CD8-positive, alpha-beta memory T cell (primary cell): Measurements from ENCODE around the gene EXOC4. TPM values are rescaled to one million over a fixed set of nuclear protein-coding genes. Genes with fewer than 3 reads are reported as not detected.

ENCODE experiments used
- CTCF ChIA-PET: fragments of 350-600 bp; sonication (Branson Sonifier 250); formaldehyde crosslinking; loops from one replicate; lab custom pipeline; 2021; ENCODE audit warnings: antibody characterized with exemption; lab: Charles Lee
- POLR2A ChIA-PET: fragments of 350-600 bp; sonication (Branson Sonifier 250); formaldehyde crosslinking; loops from one replicate; lab custom pipeline; 2021; ENCODE audit warnings: antibody characterized with exemption; lab: Charles Lee
- DNase-seq, 5 donors: peaks; one replicate each; pipeline versions ENCODE4 v3.0.0 to v3.0.0-alpha.2; 2020 to 2022; ENCODE audit warnings: mixed read lengths in 1 of 5
- H3K27ac ChIP-seq: one replicate; pipeline ENCODE4 v1.7.0; 2013; ENCODE audit warnings: low read depth, mild to moderate bottlenecking, low read length, moderate library complexity
- H3K27me3 ChIP-seq: 2 replicates; pipeline ENCODE4 v1.7.0; 2013; ENCODE audit warnings: low read length, mild to moderate bottlenecking; ENCODE audit not compliant: insufficient read depth, poor library complexity, severe bottlenecking
- H3K36me3 ChIP-seq: 2 replicates; pipeline ENCODE4 v1.7.0; 2013; ENCODE audit warnings: mild to moderate bottlenecking, low read length, moderate library complexity; ENCODE audit not compliant: insufficient read depth
- H3K4me1 ChIP-seq: 2 replicates; pipeline ENCODE4 v1.7.0; 2013; ENCODE audit warnings: mild to moderate bottlenecking, low read length, moderate library complexity; ENCODE audit not compliant: insufficient read depth
- H3K4me3 ChIP-seq: 2 replicates; pipeline ENCODE4 v1.7.0; 2013; ENCODE audit warnings: mild to moderate bottlenecking, low read length
- H3K9me3 ChIP-seq: 2 replicates; pipeline ENCODE4 v1.7.0; 2013; ENCODE audit warnings: mild to moderate bottlenecking, low read length
- H3K27ac Mint-ChIP-seq, 8 donors: one replicate each; pipeline ENCODE4 v1.8.0; 2020 to 2021; ENCODE audit warnings: mixed read lengths in 8 of 8, mild to moderate bottlenecking in 6 of 8, inconsistent platforms in 3 of 8, moderate library complexity in 3 of 8
- H3K27me3 Mint-ChIP-seq, 2 donors: one replicate each; pipeline ENCODE4 v1.8.0; 2020 to 2021; ENCODE audit warnings: mixed read lengths in 2 of 2, mild to moderate bottlenecking in 1 of 2, moderate library complexity in 1 of 2
- H3K36me3 Mint-ChIP-seq, 3 donors: one replicate each; pipeline ENCODE4 v1.8.0; 2020 to 2021; ENCODE audit warnings: mixed read lengths in 3 of 3, inconsistent platforms in 1 of 3, mild to moderate bottlenecking in 1 of 3
- H3K4me1 Mint-ChIP-seq, 3 donors: one replicate each; pipeline ENCODE4 v1.8.0; 2020 to 2021; ENCODE audit warnings: mixed read lengths in 3 of 3, inconsistent platforms in 1 of 3, mild to moderate bottlenecking in 1 of 3
- H3K4me3 Mint-ChIP-seq, 7 donors: one replicate each; pipeline ENCODE4 v1.8.0; 2020 to 2021; ENCODE audit warnings: mixed read lengths in 7 of 7, mild to moderate bottlenecking in 6 of 7, moderate library complexity in 4 of 7, inconsistent platforms in 2 of 7
- H3K9me3 Mint-ChIP-seq, 5 donors: one replicate each; pipeline ENCODE4 v1.8.0; 2020 to 2022; ENCODE audit warnings: mixed read lengths in 5 of 5, mild to moderate bottlenecking in 3 of 5, moderate library complexity in 2 of 5, inconsistent platforms in 1 of 5
- polyA plus RNA-seq: library from polyadenylated mRNA; unstranded; fragments of 300-500 nt; fragmentation: Illumina TruSeq; gene quantifications from one replicate; pipeline ENCODE4 v1.2.3, GENCODE V29; 2021
- total RNA-seq, 2 experiments: library from RNA; stranded (reverse); gene quantifications; one replicate each; pipeline ENCODE4 v1.2.3, GENCODE V29; 2021

Gene EXOC4
- total and polyA plus RNA-seq, 3 experiments from 2014 or later = 34.5 to 53.2 (median 50.3) TPM

DNA sequence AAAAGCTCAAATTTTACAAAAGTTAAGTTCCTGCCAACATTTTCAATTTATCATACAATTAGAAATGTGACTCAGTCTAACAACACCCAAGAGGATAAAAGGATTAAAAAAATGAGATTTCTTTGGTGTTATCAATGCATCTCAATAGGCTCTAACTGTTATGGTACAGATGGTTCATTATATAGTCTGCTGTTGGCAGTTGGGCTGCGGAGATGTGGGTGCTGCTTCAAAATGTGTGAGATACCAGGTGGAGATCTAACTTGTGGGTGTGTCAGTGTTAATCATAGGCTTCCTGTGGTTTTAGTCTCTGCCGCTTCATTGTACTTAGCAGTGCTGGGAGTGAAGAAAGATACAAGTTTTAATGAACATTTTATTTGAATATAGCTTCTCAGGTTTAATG is 231.2 kb downstream of the EXOC4 start:
- Histone ChIP-seq H3K9me3 (no peaks in the 10 kb centered on the region), H3K4me1 (peaks cover 33% of the 10 kb centered on the region), H3K27me3 (no peaks in the 10 kb centered on the region), H3K4me3 (no peak overlapping the region), H3K27ac (no peak overlapping the region), H3K36me3 (peaks cover 4% of the 10 kb centered on the region)
- ChIA-PET CTCF (interaction anchor here (1.2 kb wide), 1 partner anchor 10 kb away, joined by 5 read pairs; no protein-coding TSS in a partner anchor), POLR2A (interaction anchor here (0.6 kb wide), 1 partner anchor 833 kb away, joined by 3 read pairs; the partner anchor contains the start of gene SLC35B4)
- peak; percentile 9 to 64 (median 26) for DNase-seq
- H3K36me3 Mint-ChIP-seq = peaks cover 0 to 27% (median 15%) of the 10 kb centered on the region in 3 donors
- peaks cover 0 to 1% of the 10 kb centered on the region in 2 donors for H3K27me3 Mint-ChIP-seq
- no peaks in the 10 kb centered on the region for H3K9me3 Mint-ChIP-seq
- peak overlapping the region; percentile 1 to 84 (median 32) for H3K27ac Mint-ChIP-seq
- H3K4me3 Mint-ChIP-seq = peak overlapping the region; percentile 11 to 80 (median 73)
- peaks cover 53 to 58% (median 58%) of the 10 kb centered on the region in 3 donors for H3K4me1 Mint-ChIP-seq

DNA sequence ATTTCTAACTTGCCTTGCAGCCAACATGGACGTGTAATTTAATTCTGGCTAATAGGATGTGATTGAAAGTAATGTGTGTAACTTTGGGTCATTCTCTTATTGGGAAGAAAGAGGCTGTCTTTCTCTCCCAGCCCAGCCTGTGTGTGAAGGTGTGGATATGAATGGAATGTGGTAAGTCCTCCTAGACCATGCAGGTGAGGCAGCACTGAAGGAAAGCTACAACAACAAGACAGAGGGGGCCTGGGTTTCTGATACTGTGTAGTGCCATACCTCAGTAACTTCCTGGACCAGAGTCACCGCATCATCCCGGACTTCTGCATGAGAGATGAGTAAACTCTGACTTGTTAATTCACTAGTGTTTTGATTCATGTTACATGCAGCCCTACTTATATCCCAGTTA is 237.0 kb downstream of the EXOC4 start:
- CTCF ChIA-PET = no interaction called here
- no peak overlapping the region for H3K4me3 Mint-ChIP-seq

DNA sequence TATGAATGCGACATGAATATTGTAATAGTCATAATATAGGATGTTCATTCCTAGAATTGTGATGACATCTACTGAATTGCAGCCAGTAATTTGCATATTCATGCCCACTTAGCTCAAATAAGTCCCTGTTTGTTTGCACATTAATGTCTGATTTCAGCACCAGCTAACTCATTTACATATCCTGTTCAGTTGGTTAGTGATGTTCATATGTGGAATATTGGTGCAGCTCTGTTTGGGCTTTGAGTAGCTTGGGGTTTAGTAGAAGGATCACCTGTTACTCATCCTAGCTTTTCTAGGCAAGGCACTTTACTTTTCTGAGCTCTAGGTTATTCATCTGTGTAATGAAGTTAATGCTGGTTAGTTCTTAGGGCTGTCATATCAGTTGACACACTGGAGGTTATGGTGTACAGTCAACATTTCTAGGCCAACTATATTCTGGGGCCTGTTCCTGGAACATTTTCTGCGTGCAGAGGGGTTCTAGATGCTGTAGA is 238.4 kb downstream of the EXOC4 start:
- H3K27ac Mint-ChIP-seq = no peak overlapping the region
- Histone ChIP-seq H3K27me3 (no peaks in the 10 kb centered on the region), H3K4me1 (no peaks in the 10 kb centered on the region), H3K4me3 (no peak overlapping the region), H3K27ac (no peak overlapping the region), H3K36me3 (no peaks in the 10 kb centered on the region), H3K9me3 (no peaks in the 10 kb centered on the region)
- no peak for DNase-seq
- ChIA-PET POLR2A (no interaction called here), CTCF (no interaction called here)
- H3K4me3 Mint-ChIP-seq = no peak overlapping the region
- H3K9me3 Mint-ChIP-seq = no peaks in the 10 kb centered on the region
- H3K36me3 Mint-ChIP-seq = peaks cover 13 to 27% (median 23%) of the 10 kb centered on the region in 3 donors
- no peaks in the 10 kb centered on the region for H3K27me3 Mint-ChIP-seq
- peaks cover 12 to 16% (median 14%) of the 10 kb centered on the region in 3 donors for H3K4me1 Mint-ChIP-seq

More for the DNA sequence above, 237.0 kb downstream of the EXOC4 start:
- no peaks in the 10 kb centered on the region for H3K27me3 ChIP-seq
- Mint-ChIP-seq H3K27me3 (no peaks in the 10 kb centered on the region), H3K36me3 (peaks cover 6 to 30% (median 22%) of the 10 kb centered on the region in 3 donors), H3K4me1 (peaks cover 16 to 26% (median 24%) of the 10 kb centered on the region in 3 donors), H3K9me3 (no peaks in the 10 kb centered on the region), H3K27ac (peak overlapping the region in 2 of 8 donors; percentile 10 to 90)
- H3K9me3 ChIP-seq = no peaks in the 10 kb centered on the region
- no peaks in the 10 kb centered on the region for H3K4me1 ChIP-seq
- H3K4me3 ChIP-seq = no peak overlapping the region
- DNase-seq = no peak
- POLR2A ChIA-PET = no interaction called here
- no peaks in the 10 kb centered on the region for H3K36me3 ChIP-seq
- no peak overlapping the region for H3K27ac ChIP-seq

DNA sequence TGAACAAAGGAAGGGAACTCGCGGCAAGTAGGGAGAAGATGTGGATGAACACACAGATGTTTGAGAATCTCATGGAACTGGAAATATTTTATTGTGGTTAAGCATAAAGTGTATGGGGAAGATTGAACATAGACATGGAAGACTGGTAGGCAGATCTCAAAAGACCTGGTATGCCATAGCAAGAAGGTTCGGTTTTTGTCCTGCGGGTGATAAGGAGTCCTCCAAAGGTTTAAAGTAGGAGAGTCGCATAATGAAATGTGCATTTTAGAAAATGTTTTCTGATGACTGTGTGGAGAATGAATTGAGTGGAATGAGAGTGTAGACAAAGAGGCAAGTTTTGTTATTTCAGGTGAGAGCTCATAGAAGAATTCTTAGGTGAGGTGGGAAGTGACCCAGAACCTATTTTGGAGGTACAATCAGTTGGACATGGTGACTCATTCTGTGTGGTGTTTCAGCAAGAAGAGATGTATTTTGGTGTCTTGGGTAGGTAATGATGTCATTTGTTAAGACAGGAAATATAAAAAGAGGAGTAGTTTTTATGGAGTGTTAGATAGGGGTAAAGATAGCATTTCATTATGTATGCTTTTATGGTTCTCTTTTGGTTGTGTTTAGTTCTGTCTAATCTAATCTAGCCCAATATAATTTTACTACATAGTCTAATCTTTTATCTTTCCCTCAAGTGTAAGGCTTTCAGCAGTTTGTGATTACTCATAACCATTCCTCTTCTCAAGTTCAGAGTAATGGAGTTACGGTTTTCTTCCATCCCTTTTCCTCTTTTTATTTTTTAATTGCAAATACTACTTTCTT is 239.2 kb downstream of the EXOC4 start:
- Histone ChIP-seq H3K27me3 (no peaks in the 10 kb centered on the region), H3K9me3 (no peaks in the 10 kb centered on the region), H3K4me1 (no peaks in the 10 kb centered on the region), H3K4me3 (no peak overlapping the region), H3K27ac (no peak overlapping the region), H3K36me3 (no peaks in the 10 kb centered on the region)
- no peak for DNase-seq
- H3K4me3 Mint-ChIP-seq = no peak overlapping the region
- H3K27me3 Mint-ChIP-seq = no peaks in the 10 kb centered on the region
- ChIA-PET CTCF (no interaction called here), POLR2A (no interaction called here)
- H3K27ac Mint-ChIP-seq = no peak overlapping the region
- H3K9me3 Mint-ChIP-seq = no peaks in the 10 kb centered on the region
- H3K36me3 Mint-ChIP-seq = peaks cover 17 to 30% (median 22%) of the 10 kb centered on the region in 3 donors
- H3K4me1 Mint-ChIP-seq = peaks cover 12 to 16% (median 14%) of the 10 kb centered on the region in 3 donors

GRCh38 chr7:133497061-133497460 is 244.2 kb downstream of the EXOC4 start:
- H3K4me3 Mint-ChIP-seq = no peak overlapping the region
- H3K9me3 Mint-ChIP-seq = peaks cover 0 to 4% (median 0%) of the 10 kb centered on the region in 5 donors
- H3K27ac Mint-ChIP-seq = no peak overlapping the region
- Histone ChIP-seq H3K4me1 (no peaks in the 10 kb centered on the region), H3K27me3 (no peaks in the 10 kb centered on the region), H3K9me3 (no peaks in the 10 kb centered on the region), H3K4me3 (no peak overlapping the region), H3K27ac (no peak overlapping the region), H3K36me3 (no peaks in the 10 kb centered on the region)
- peaks cover 3 to 8% (median 3%) of the 10 kb centered on the region in 3 donors for H3K4me1 Mint-ChIP-seq
- CTCF ChIA-PET = no interaction called here
- peaks cover 9 to 36% (median 13%) of the 10 kb centered on the region in 3 donors for H3K36me3 Mint-ChIP-seq
- no peaks in the 10 kb centered on the region for H3K27me3 Mint-ChIP-seq
- POLR2A ChIA-PET = no interaction called here
- no peak for DNase-seq

DNA sequence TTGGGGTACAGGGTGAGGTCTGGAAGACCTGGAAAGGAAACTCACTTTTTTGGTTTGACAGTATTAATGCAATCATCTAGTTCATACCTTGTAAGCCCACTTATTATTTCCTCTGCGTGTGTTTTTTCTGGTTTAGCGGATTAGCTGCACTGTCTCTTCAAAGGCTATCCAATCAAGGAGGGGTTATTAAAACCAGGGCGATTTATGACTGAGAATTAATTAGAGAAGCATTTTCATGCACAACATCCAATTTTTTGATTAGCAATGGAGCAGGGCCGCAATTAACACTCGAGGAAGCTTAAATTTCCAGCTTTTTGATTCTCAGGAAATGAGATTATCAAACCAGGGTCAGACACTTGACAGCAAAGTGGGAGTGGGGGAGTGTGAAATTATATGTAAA is 248.9 kb downstream of the EXOC4 start:
- Histone ChIP-seq H3K27ac (no peak overlapping the region), H3K36me3 (no peaks in the 10 kb centered on the region), H3K4me3 (no peak overlapping the region), H3K27me3 (no peaks in the 10 kb centered on the region), H3K4me1 (no peaks in the 10 kb centered on the region), H3K9me3 (no peaks in the 10 kb centered on the region)
- CTCF ChIA-PET = no interaction called here
- peaks cover 4 to 23% (median 5%) of the 10 kb centered on the region in 3 donors for H3K36me3 Mint-ChIP-seq
- no peak for DNase-seq
- H3K9me3 Mint-ChIP-seq = peaks cover 0 to 4% (median 0%) of the 10 kb centered on the region in 5 donors
- no peak overlapping the region for H3K4me3 Mint-ChIP-seq
- no peaks in the 10 kb centered on the region for H3K27me3 Mint-ChIP-seq
- POLR2A ChIA-PET = no interaction called here
- no peak overlapping the region for H3K27ac Mint-ChIP-seq
- peaks cover 0 to 4% (median 4%) of the 10 kb centered on the region in 3 donors for H3K4me1 Mint-ChIP-seq

- H3K4me3 ChIP-seq = no peak overlapping the region
- H3K36me3 ChIP-seq = no peaks in the 10 kb centered on the region
- Mint-ChIP-seq H3K9me3 (peaks cover 0 to 4% (median 0%) of the 10 kb centered on the region in 5 donors), H3K4me1 (peaks cover 0 to 4% (median 4%) of the 10 kb centered on the region in 3 donors), H3K27ac (no peak overlapping the region), H3K36me3 (peaks cover 1 to 24% (median 5%) of the 10 kb centered on the region in 3 donors), H3K27me3 (no peaks in the 10 kb centered on the region), H3K4me3 (no peak overlapping the region)
- H3K4me1 ChIP-seq = no peaks in the 10 kb centered on the region
- no peaks in the 10 kb centered on the region for H3K9me3 ChIP-seq
- ChIA-PET CTCF (no interaction called here), POLR2A (no interaction called here)
- H3K27ac ChIP-seq = no peak overlapping the region
- DNase-seq = no peak
- H3K27me3 ChIP-seq = no peaks in the 10 kb centered on the region
Observed at GRCh38 chr7:133502498-133502897, 249.6 kb downstream of the EXOC4 start.

DNA sequence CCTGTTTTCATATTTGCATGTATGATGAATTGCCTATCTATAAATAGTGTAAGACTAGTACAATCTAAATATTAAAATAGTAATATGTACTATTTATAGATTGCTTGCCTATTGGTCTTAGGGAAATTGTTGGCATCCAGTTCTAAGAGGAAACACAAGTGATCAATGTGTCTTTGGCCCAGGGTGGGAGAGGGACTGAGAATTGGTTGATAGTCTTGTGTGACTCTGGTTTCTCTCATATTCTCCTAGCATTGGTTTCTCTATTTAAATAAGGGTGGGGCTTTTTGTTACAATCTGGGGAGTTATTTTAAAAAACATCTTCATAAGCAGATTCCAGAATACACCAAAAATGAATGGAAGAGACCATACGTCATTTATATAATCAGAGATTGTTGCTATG is 250.1 kb downstream of the EXOC4 start:
- Mint-ChIP-seq H3K27me3 (no peaks in the 10 kb centered on the region), H3K27ac (no peak overlapping the region), H3K9me3 (peaks cover 0 to 4% (median 0%) of the 10 kb centered on the region in 5 donors), H3K4me3 (no peak overlapping the region), H3K36me3 (peaks cover 1 to 22% (median 3%) of the 10 kb centered on the region in 3 donors), H3K4me1 (peaks cover 0 to 4% (median 4%) of the 10 kb centered on the region in 3 donors)
- ChIA-PET CTCF (no interaction called here), POLR2A (no interaction called here)
- DNase-seq = no peak
- Histone ChIP-seq H3K4me1 (no peaks in the 10 kb centered on the region), H3K9me3 (no peaks in the 10 kb centered on the region), H3K4me3 (no peak overlapping the region), H3K27ac (no peak overlapping the region), H3K27me3 (no peaks in the 10 kb centered on the region), H3K36me3 (no peaks in the 10 kb centered on the region)
